HG03196 (cell line): ENCODE measurements around the gene KDM2B.
"Not testable (repeated sequence)": the region's sequence is repeated elsewhere in the genome, so short reads cannot be mapped to it uniquely, and the experiment has no call there.

Source experiments
- ATAC-seq: cut with Tn5 transposase; IDR thresholded peaks from one replicate; pipeline ENCODE4 v1.9.1; 2021; ENCODE audit not compliant: unreplicated experiment

The KDM2B gene

DNA sequence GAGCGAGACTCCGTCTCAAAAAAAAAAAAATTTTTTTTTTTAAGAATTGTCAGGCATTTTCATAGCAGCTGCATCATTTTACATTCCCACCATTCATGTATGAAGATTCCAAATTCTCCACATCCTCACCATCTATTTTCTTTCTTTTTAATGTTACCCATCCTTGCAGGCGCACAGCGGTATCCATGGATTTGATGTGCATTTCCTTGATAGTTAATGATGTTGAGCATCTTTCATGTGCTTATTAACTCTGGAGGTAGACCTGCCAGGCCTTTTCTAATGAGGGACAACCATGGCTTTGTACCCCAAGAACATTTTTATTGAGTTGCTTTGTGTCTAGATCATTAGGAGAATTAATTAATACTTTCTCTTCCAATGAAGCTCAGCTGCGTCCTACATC, 182.5 kb downstream of the KDM2B start:
- ATAC-seq = no peak

DNA sequence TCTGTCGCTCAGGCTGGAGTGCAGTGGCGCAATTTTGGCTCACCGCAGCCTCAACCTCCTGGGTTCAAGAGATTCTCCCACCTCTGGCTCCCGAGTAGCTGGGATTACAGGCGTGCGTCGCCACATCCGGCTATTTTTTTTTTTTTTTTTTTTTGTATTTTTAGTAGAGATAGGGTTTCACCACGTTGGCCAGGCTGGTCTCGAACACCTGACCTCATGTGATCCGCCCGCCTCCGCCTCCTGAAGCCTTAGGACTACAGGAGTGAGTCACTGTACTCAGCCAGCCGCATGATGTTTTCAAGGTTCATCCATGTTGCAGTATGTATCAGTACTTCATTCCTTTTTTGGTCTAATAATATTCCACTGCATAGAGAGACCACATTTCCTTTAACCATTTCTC, 183.3 kb downstream of the KDM2B start:
- ATAC-seq = no peak

DNA sequence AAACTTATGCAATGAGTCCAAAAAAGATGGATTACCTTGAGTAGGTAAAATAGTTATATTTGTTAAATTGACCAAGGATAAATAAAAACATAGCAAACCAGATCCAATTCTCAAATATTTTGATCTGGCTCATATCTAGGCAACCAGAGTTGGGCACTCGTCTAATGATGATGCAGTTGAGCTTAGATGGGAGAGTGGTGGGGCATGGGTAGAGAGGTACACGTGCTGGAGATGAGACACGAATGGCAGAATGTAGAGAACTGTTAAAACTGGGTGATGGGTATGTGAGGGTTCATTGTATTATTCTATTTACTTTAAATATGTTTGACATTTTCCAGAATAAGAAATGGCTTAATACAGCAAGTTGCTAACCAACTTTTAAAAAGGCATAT, 188.5 kb downstream of the KDM2B start:
- no peak for ATAC-seq

DNA sequence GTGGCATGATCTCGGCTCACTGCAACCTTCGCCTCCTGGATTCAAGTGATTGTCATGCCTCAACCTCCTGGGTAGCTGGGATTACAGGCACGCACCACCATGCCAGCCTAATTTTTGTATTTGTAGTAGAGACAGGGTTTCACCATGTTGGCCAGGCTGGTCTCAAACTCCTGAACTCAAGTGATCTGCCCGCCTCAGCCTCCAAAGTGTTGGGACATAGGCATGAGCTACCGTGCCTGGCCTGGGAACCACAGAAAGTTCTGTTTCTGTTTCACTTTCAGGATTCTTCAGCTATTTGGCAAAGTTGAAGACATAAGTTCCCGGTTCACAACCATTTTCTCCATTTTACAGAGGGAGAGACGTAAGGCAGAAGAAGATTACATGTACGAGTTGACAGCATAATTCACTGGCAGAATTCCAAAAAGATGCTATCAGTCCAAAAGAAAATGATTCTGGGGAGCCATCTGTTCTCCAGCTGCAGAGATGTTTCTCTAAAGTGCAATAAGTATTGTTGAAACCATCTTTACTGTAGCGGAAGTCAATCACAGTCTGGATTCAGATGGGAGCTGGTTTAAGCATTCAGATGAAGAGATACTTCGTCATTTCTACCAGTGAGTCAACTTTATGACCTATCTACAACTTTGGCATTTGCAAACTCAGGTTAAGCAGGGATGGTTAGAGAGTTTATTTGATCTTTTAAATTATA, 189.1 kb downstream of the KDM2B start:
- no peak for ATAC-seq

DNA sequence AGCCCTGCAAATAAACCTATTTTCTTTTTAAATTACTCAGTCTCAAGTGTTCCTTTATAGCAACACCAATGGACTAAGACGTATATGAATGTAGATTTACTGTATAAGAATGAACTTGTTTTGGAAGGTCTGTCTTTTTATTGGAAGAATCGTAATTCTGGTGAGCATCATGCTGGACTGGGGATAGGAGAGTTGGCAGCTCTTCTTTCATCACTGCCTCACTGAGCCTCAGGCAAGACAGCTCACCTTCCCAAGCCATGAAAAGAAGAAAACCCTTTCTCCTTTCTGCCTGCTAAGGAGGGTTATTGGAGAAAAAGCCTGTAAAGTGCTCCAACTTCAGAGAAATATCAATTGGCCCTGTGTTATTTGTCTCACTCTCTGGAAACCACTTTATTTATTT, 190.0 kb downstream of the KDM2B start:
- ATAC-seq = no peak

DNA sequence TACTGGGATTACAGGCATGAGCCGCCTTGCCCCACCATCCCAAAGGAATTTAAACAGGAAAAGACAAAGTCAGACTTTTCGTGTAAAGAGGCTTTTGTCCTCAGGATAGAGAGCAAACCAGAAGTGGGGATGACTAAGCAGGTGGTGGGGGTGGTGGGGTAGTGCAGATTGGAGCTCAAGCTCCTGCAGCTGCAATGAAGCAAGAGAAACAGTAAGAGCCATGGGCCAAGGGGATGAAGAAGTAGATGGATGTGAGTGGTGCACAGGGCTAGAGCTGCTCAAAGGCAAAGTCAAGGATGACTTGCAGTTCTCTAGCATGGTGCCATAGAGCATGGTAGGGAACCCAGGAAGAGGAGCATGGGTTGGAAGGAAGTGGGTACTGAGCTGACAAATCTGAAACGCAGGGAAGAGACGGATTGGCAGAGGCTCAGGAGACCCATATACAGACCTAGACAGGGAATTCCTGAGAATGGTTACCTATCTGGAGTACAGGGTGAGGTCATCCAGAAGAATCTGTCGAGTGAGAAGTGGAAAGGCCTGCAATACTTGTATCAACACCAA, 192.3 kb downstream of the KDM2B start:
- ATAC-seq = no peak

DNA sequence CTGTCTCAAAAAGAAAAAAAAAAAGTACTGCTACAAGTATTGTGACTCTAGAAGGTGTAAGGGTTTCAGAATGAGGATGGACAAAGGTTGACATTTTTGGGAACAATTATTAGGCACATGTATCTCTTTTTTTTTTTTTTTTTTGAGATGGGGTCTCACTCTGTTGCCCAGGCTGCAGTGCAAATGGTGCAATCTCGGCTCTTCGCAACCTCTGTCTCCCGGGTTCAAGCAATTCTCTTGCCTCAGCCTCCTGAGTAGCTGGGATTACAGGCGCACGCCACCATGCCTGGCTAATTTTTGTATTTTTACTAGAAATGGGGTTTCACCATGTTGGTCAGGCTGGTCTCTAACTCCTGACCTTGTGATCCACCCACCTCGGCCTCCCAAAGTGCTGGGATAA, 195.9 kb downstream of the KDM2B start:
- not testable (repeated sequence) for ATAC-seq

DNA sequence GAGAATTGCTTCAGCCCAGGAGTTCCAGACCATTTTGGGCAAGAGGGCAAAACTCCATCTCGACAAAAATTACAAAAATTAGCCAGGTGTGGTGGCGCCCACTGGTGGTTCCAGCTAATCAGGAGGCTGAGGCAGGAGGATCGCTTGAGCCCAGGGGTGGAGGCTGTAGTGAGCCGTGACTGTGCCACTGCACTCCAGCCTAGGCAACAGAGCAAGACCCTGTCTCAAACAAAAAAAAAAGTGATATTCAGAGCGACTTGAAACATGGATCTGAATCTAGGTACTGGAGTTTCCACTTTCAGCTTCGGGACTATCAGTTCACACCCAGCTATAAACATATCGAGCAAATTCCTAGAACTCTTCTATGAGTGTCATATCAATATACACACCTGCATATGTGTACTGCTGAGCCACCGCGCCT, 197.2 kb downstream of the KDM2B start:
- no peak for ATAC-seq

DNA sequence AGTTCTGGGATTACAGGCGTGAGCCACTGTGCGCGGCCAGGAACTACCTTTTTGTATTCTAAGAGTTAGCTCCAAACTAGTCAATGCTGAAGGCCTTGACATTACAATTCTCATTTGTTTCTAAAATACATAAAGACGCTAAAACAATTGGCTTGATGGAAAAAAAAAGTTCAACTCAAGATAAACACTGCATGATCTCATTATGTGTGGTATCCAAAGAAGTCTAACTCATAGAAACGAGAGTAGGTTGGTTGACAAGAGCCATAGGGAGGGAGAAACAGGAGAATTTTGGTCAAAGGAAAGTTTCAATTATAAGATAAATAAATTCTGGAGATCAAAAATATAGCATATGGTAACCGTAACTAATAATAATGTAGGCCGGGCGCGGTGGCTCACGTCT, 200.9 kb downstream of the KDM2B start:
- ATAC-seq = no peak
